Upper lobe of right lung (tissue), 1 donor: ENCODE measurements around the gene FAM210B. TPM values are rescaled to one million over a fixed set of nuclear protein-coding genes. Genes with fewer than 3 reads are reported as not detected.

Experiments used
- ATAC-seq: fragments of 200-7000 bp; cut with Tn5 transposase; one replicate; pipeline ENCODE4 v1.9.1; 2020; ENCODE audit warnings: mild to moderate bottlenecking, moderate library complexity
- DNase-seq: peaks from one replicate; pipeline ENCODE4 v3.0.0-alpha.2; 2020
- H3K27ac ChIP-seq: fragments of 200-600 bp; one replicate; pipeline ENCODE4 v1.8.0; 2022
- H3K27me3 ChIP-seq: fragments of 200-600 bp; one replicate; pipeline ENCODE4 v1.8.0; 2022; ENCODE audit warnings: mild to moderate bottlenecking
- H3K36me3 ChIP-seq: fragments of 200-600 bp; one replicate; pipeline ENCODE4 v1.8.0; 2022
- H3K4me1 ChIP-seq: fragments of 200-600 bp; one replicate; pipeline ENCODE4 v1.8.0; 2022
- H3K4me3 ChIP-seq: fragments of 200-600 bp; one replicate; pipeline ENCODE4 v1.8.0; 2022; ENCODE audit warnings: mild to moderate bottlenecking
- H3K9me3 ChIP-seq: fragments of 200-600 bp; one replicate; pipeline ENCODE4 v1.8.0; 2022
- intact Hi-C: fragments of 100-400 bp; cut with DNase I; formaldehyde crosslinking; loops from one replicate; pipeline ENCODE4 v1.11.0; 2022
- total RNA-seq: library from RNA; stranded (reverse); fragmentation: NEBNext Ultra II Directional; extraction: Animal tissue kit (Norgen Biotek cat#: 25700); gene quantifications from one replicate; pipeline ENCODE4 v1.2.1, GENCODE V29; 2021
- TF ChIP-seq, protein P1 (sequence below): fragments of 200-600 bp; IDR thresholded peaks from one replicate; pipeline ENCODE4 v1.8.0; 2022; ENCODE audit warnings: antibody characterized with exemption
- donor health status: DM: no; HTN: yes; CAD: no; lungs with severe emphysema.

The FAM210B gene
- total RNA-seq, 1 donor from 2014 or later, result 39.5 TPM

DNA sequence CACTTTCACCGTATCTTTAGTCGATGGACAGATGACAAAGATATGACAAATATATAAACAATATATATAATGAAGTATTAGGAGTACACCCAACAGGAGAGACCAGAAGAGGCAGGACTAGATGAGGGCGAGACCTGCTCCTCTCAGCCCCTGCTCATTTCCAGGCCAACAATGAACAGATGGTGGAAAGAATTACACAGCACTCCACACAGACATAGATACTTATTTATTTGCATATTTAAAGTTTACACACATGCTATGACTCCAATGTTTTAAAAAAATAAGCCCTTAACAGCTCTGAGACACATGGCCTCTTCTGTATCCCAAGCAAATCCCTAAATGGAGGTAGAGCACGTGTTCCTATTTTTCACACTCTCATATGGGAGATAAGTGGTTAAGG lies 10.4 kb downstream of the FAM210B start:
- TF ChIP-seq, protein P1, sequence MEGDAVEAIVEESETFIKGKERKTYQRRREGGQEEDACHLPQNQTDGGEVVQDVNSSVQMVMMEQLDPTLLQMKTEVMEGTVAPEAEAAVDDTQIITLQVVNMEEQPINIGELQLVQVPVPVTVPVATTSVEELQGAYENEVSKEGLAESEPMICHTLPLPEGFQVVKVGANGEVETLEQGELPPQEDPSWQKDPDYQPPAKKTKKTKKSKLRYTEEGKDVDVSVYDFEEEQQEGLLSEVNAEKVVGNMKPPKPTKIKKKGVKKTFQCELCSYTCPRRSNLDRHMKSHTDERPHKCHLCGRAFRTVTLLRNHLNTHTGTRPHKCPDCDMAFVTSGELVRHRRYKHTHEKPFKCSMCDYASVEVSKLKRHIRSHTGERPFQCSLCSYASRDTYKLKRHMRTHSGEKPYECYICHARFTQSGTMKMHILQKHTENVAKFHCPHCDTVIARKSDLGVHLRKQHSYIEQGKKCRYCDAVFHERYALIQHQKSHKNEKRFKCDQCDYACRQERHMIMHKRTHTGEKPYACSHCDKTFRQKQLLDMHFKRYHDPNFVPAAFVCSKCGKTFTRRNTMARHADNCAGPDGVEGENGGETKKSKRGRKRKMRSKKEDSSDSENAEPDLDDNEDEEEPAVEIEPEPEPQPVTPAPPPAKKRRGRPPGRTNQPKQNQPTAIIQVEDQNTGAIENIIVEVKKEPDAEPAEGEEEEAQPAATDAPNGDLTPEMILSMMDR, result no peak
- intact Hi-C loops, result no loop called here
- Histone ChIP-seq H3K9me3 (no peaks in the 10 kb centered on the region), H3K4me3 (no peak overlapping the region), H3K27ac (no peak overlapping the region), H3K4me1 (no peaks in the 10 kb centered on the region), H3K36me3 (peaks cover 55% of the 10 kb centered on the region), H3K27me3 (no peaks in the 10 kb centered on the region)
- ATAC-seq (no peak), DNase-seq (no peak)

DNA sequence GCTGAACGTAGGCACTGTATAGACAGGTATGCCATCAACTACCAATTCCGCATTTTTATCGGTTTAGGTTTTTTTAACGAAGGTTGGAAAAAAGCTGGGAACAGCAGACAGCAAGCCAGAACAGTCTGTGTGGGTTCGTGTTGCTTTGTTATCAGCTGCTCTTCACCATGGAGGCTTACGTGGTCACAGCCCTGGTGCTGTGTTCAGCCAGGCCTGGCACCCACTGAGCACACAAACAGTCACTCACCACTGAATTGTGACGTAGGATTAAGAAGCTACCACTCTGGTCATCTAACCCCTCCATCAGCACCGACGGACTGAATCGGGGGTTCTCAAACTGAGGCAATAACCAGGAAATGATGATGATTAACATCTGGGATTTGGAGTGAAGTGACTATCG lies 13.2 kb downstream of the FAM210B start:
- TF ChIP-seq, protein P1, result no peak
- Histone ChIP-seq H3K4me1 (no peaks in the 10 kb centered on the region), H3K27ac (no peak overlapping the region), H3K36me3 (peaks cover 31% of the 10 kb centered on the region), H3K27me3 (no peaks in the 10 kb centered on the region), H3K4me3 (no peak overlapping the region), H3K9me3 (no peaks in the 10 kb centered on the region)
- intact Hi-C loops, result no loop called here
- DNase-seq (no peak), ATAC-seq (no peak)

DNA sequence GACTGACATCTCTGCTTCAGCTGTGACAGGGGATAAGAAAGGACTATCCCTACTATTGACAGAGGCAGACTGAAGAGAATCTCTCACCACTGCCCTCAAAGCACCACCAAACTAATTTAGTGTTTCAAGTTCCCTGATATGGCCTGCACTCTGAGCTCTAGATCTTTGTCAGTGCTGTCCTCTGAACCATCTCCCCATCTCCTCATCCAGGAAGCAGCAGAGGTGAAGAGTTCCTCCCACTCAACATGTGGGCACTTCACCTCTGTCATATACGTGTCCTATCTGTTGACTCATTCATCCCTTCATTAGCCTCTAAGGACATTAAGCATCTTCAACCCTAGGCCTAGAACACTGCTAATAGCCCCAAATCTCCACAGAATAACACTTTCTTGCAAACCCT lies 14.1 kb downstream of the FAM210B start:
- intact Hi-C loops, result no loop called here
- H3K4me3 ChIP-seq, result no peak overlapping the region
- TF ChIP-seq, protein P1, result no peak
- ATAC-seq (no peak), DNase-seq (no peak)
- H3K4me1 ChIP-seq, result no peaks in the 10 kb centered on the region
- H3K36me3 ChIP-seq, result peaks cover 22% of the 10 kb centered on the region
- no peaks in the 10 kb centered on the region for H3K9me3 ChIP-seq
- no peak overlapping the region for H3K27ac ChIP-seq
- no peaks in the 10 kb centered on the region for H3K27me3 ChIP-seq

DNA sequence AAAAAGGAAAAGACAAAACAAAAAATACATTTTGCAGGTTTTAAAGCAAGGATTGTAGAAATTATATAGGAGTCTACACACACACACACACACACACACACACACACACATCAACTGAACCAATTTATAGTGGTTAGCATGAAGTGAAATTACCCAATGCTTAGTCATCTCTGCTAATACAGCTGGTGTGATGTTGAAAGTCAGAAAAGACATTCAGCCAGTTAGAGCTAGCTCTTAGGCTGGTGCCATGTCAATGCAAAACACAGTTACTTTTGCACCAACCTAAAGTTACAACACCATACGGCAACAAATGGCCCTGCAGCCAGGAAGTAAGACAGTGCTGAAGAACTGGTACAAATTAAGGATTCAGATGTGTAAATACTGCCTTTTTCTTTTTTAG lies 15.2 kb downstream of the FAM210B start:
- no peaks in the 10 kb centered on the region for H3K27me3 ChIP-seq
- H3K9me3 ChIP-seq, result no peaks in the 10 kb centered on the region
- no peak for DNase-seq
- no peaks in the 10 kb centered on the region for H3K4me1 ChIP-seq
- peak; percentile 84 for ATAC-seq
- intact Hi-C loops, result no loop called here
- H3K27ac ChIP-seq, result no peak overlapping the region
- H3K4me3 ChIP-seq, result no peak overlapping the region
- peaks cover 13% of the 10 kb centered on the region for H3K36me3 ChIP-seq
- TF ChIP-seq, protein P1, result no peak

DNA sequence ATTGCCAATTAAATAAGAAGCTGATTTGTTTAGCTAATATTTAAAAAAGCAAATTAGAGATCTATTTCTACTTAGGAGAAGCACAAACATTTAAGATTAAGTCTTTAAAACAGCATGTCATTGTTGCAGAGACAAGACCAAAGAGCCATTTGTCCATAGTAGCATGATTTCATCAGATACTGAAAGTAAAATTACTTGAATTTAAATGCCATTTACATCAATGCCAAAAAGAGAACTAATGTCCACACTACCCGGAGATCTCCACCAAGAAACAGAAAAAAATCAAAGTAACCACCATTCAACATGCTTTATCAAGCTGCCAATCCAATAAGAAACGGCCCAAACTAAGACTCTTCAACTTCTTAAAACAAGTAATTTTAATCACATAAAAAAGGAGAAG lies 17.6 kb downstream of the FAM210B start:
- H3K4me1 ChIP-seq, result no peaks in the 10 kb centered on the region
- H3K27ac ChIP-seq, result no peak overlapping the region
- no peak for ATAC-seq
- H3K36me3 ChIP-seq, result no peaks in the 10 kb centered on the region
- TF ChIP-seq, protein P1, result no peak
- intact Hi-C loops, result no loop called here
- DNase-seq, result no peak
- H3K4me3 ChIP-seq, result no peak overlapping the region
- H3K27me3 ChIP-seq, result no peaks in the 10 kb centered on the region
- no peaks in the 10 kb centered on the region for H3K9me3 ChIP-seq

DNA sequence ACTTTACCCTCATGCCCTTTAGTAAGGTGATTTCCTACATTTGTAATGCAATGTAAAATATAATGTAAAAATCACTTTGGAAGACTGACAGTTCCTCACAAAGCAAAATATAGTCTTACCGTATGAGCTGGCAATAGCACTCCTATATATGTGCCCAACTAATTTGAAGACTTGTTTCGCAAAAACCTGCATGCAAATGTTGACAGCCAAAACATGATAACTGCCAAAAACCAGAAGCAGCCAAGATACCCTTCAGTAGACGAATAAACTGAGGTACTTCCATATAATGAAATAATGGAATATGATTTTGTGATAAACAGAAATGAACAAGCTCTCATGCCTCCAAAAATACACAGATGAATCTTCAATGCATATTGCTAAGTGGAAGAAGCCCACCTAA lies 19.6 kb downstream of the FAM210B start:
- H3K9me3 ChIP-seq, result no peaks in the 10 kb centered on the region
- TF ChIP-seq, protein P1, result no peak
- ATAC-seq (no peak), DNase-seq (no peak)
- H3K4me3 ChIP-seq, result no peak overlapping the region
- no peak overlapping the region for H3K27ac ChIP-seq
- no peaks in the 10 kb centered on the region for H3K27me3 ChIP-seq
- H3K36me3 ChIP-seq, result no peaks in the 10 kb centered on the region
- intact Hi-C loops, result no loop called here
- no peaks in the 10 kb centered on the region for H3K4me1 ChIP-seq
